WTC11 (cell line): ENCODE results near the gene KCNG1.

Source experiments
- E2F5 ChIP-seq: sonication (generic); formaldehyde crosslinking; IDR thresholded peaks from 2 replicates; pipeline ENCODE4 v1.8.1; 2022; ENCODE audit warnings: mild to moderate bottlenecking, moderate library complexity, missing genetic modification reagents
- MAX ChIP-seq: sonication (generic); formaldehyde crosslinking; IDR thresholded peaks from 2 replicates; pipeline ENCODE4 v1.8.0; 2022; ENCODE audit warnings: mild to moderate bottlenecking, missing genetic modification reagents
- USF1 ChIP-seq: sonication (generic); formaldehyde crosslinking; IDR thresholded peaks from 2 replicates; pipeline ENCODE4 v1.8.0; 2022; ENCODE audit warnings: mild to moderate bottlenecking, missing genetic modification reagents
- ZNF138 ChIP-seq: sonication (generic); formaldehyde crosslinking; conservative IDR thresholded peaks from 2 replicates; pipeline ENCODE4 v1.8.1; 2022; ENCODE audit warnings: mild to moderate bottlenecking, moderate library complexity, missing genetic modification reagents
- TF ChIP-seq, protein P1 (sequence below): fragments of 200-600 bp; IDR thresholded peaks from 2 replicates; pipeline ENCODE4 v1.8.0; 2022; ENCODE audit warnings: antibody characterized with exemption
- TF ChIP-seq, protein P2 (sequence below): sonication (generic); formaldehyde crosslinking; IDR thresholded peaks from 2 replicates; pipeline ENCODE4 v1.8.0; 2022; ENCODE audit warnings: mild to moderate bottlenecking, missing genetic modification reagents
- TF ChIP-seq, protein P3 (sequence below): sonication (generic); formaldehyde crosslinking; conservative IDR thresholded peaks from 2 replicates; pipeline ENCODE4 v1.8.1; 2022; ENCODE audit warnings: mild to moderate bottlenecking, missing genetic modification reagents

GRCh38 chr20:50957276-50957675, 65.6 kb downstream of the KCNG1 start:
- TF ChIP-seq ZNF138 (CRISPR knock-in tag) (no peak), E2F5 (CRISPR knock-in tag) (no peak), MAX (CRISPR knock-in tag) (no peak), USF1 (CRISPR knock-in tag) (no peak)
- TF ChIP-seq, protein P1, sequence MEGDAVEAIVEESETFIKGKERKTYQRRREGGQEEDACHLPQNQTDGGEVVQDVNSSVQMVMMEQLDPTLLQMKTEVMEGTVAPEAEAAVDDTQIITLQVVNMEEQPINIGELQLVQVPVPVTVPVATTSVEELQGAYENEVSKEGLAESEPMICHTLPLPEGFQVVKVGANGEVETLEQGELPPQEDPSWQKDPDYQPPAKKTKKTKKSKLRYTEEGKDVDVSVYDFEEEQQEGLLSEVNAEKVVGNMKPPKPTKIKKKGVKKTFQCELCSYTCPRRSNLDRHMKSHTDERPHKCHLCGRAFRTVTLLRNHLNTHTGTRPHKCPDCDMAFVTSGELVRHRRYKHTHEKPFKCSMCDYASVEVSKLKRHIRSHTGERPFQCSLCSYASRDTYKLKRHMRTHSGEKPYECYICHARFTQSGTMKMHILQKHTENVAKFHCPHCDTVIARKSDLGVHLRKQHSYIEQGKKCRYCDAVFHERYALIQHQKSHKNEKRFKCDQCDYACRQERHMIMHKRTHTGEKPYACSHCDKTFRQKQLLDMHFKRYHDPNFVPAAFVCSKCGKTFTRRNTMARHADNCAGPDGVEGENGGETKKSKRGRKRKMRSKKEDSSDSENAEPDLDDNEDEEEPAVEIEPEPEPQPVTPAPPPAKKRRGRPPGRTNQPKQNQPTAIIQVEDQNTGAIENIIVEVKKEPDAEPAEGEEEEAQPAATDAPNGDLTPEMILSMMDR = no peak
- TF ChIP-seq, protein P2, sequence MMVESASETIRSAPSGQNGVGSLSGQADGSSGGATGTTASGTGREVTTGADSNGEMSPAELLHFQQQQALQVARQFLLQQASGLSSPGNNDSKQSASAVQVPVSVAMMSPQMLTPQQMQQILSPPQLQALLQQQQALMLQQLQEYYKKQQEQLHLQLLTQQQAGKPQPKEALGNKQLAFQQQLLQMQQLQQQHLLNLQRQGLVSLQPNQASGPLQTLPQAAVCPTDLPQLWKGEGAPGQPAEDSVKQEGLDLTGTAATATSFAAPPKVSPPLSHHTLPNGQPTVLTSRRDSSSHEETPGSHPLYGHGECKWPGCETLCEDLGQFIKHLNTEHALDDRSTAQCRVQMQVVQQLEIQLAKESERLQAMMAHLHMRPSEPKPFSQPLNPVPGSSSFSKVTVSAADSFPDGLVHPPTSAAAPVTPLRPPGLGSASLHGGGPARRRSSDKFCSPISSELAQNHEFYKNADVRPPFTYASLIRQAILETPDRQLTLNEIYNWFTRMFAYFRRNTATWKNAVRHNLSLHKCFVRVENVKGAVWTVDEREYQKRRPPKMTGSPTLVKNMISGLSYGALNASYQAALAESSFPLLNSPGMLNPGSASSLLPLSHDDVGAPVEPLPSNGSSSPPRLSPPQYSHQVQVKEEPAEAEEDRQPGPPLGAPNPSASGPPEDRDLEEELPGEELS (CRISPR knock-in tag) = no peak
- TF ChIP-seq, protein P3, sequence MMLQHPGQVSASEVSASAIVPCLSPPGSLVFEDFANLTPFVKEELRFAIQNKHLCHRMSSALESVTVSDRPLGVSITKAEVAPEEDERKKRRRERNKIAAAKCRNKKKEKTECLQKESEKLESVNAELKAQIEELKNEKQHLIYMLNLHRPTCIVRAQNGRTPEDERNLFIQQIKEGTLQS = no peak
